Measurements from ENCODE around the gene ZNF783.
A peak's percentile ranks its signal among the peaks of the same experiment; 100 is the strongest.

Gene ZNF783

GRCh38 chr7:149283321-149283720 is 21.3 kb downstream of the ZNF783 start:
- DNase-seq = no peak

- no peak for DNase-seq
These were observed 22.3 kb downstream of the ZNF783 start for GRCh38 chr7:149284343-149284742.

- peak; percentile 82 for DNase-seq
These were observed 23.0 kb downstream of the ZNF783 start for GRCh38 chr7:149284850-149285585.

- no peak for DNase-seq
These were observed 23.6 kb downstream of the ZNF783 start for GRCh38 chr7:149285603-149286002.

- no peak for DNase-seq
These were observed 24.9 kb downstream of the ZNF783 start for GRCh38 chr7:149286811-149287400.

- no peak for DNase-seq
These were observed 25.6 kb downstream of the ZNF783 start for GRCh38 chr7:149287622-149288021.

GRCh38 chr7:149289262-149289661 is 27.3 kb downstream of the ZNF783 start:
- no peak for DNase-seq

- no peak for DNase-seq
These were observed 27.9 kb downstream of the ZNF783 start for GRCh38 chr7:149289856-149290255.

GRCh38 chr7:149291036-149291780 is 29.2 kb downstream of the ZNF783 start:
- no peak for DNase-seq

GRCh38 chr7:149291781-149292461 is 29.9 kb downstream of the ZNF783 start:
- DNase-seq = no peak

- DNase-seq = no peak
These were observed 30.4 kb downstream of the ZNF783 start for GRCh38 chr7:149292462-149292823.

- DNase-seq = no peak
These were observed 31.3 kb downstream of the ZNF783 start for GRCh38 chr7:149293338-149293737.

GRCh38 chr7:149293946-149294633 is 32.1 kb downstream of the ZNF783 start:
- DNase-seq = no peak

GRCh38 chr7:149294634-149295480 is 32.9 kb downstream of the ZNF783 start:
- no peak for DNase-seq

GRCh38 chr7:149295481-149295850 is 33.5 kb downstream of the ZNF783 start:
- DNase-seq = no peak

GRCh38 chr7:149296368-149296767 is 34.4 kb downstream of the ZNF783 start:
- DNase-seq = no peak

GRCh38 chr7:149297034-149297755 is 35.2 kb downstream of the ZNF783 start:
- DNase-seq = no peak

GRCh38 chr7:149300620-149301285 is 38.8 kb downstream of the ZNF783 start:
- DNase-seq = no peak

- no peak for DNase-seq
These were observed 40.2 kb downstream of the ZNF783 start for GRCh38 chr7:149302222-149302621.

GRCh38 chr7:149302865-149303264 is 40.9 kb downstream of the ZNF783 start:
- no peak for DNase-seq

- no peak for DNase-seq
These were observed 42.0 kb downstream of the ZNF783 start for GRCh38 chr7:149304006-149304405.

Measured in OCI-M1 (cell line).